ENCODE measurements around the gene SGMS2.

SGMS2 gene

GRCh38 chr4:107814758-107815157 lies 10.0 kb upstream of the SGMS2 start:
- no peak for DNase-seq
- TF ChIP-seq GATA1 (IDR thresholded peaks at IDR 0.05; ENCODE audit: low read depth, low read length), result no peak
- no peak for TF ChIP-seq POLR2A (IDR thresholded peaks at IDR 0.05; ENCODE audit: low read length)

- DNase-seq, result no peak
- no peak for TF ChIP-seq POLR2A (IDR thresholded peaks at IDR 0.05; ENCODE audit: low read length)
- no peak for TF ChIP-seq GATA1 (IDR thresholded peaks at IDR 0.05; ENCODE audit: low read depth, low read length)
These were observed 9.6 kb upstream of the SGMS2 start for GRCh38 chr4:107815158-107815557.

DNA sequence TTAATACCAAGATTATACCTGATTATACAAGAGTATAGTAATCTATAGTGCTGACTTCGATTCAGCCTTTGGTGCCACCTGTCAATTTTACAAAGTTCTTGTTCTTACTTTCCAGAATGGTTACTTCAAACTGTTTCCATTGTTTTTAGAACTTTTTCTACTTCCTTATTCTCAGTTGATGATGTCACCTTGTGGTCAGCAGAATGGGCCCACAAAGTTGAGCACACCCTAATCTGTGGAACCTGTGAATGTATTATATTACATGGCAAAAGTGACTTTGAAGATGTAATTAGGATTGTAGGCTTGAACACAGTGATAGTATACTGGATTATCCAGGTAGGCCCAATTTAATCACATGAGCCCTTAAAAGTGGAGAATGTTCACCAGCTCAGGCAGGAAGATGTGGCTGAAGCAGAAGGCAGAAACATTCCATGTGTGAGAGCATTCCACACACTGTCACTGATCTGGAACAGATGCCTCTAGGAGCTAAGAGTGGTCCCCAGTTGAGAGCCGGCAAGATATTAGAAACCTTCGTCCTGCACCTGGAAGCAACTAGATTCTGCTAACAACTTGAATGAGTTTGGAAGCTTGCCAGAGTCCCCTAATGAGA lies 6.3 kb upstream of the SGMS2 start:
- DNase-seq, result no peak
- TF ChIP-seq POLR2A (IDR thresholded peaks at IDR 0.05; ENCODE audit: low read length) (no peak), GATA1 (IDR thresholded peaks at IDR 0.05; ENCODE audit: low read depth, low read length) (no peak)

DNA sequence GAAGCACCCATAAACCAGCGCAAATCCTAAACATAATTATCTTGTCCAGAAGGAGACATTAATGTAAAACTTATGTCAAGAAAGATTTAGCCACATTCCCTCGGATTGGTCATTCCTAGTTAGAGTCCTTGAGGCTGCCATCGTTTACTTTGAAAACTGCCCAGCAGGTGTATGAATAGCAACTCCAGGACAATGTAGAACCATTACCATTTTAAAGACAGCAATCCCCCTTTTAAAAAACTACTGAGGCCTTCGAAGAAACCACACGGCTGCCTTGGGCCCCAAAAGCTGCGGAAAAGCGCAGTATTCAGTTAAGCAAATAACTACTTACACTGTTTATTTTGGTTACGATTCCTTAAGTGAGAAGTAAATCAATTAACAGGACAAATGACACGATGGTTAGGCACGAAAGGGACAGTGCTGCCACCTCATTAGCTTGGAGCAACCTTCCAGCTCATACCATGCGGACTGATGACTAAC lies 822 bp upstream of the SGMS2 start:
- no peak for DNase-seq
- TF ChIP-seq POLR2A (IDR thresholded peaks at IDR 0.05; ENCODE audit: low read length) (no peak), GATA1 (IDR thresholded peaks at IDR 0.05; ENCODE audit: low read depth, low read length) (no peak)

DNA sequence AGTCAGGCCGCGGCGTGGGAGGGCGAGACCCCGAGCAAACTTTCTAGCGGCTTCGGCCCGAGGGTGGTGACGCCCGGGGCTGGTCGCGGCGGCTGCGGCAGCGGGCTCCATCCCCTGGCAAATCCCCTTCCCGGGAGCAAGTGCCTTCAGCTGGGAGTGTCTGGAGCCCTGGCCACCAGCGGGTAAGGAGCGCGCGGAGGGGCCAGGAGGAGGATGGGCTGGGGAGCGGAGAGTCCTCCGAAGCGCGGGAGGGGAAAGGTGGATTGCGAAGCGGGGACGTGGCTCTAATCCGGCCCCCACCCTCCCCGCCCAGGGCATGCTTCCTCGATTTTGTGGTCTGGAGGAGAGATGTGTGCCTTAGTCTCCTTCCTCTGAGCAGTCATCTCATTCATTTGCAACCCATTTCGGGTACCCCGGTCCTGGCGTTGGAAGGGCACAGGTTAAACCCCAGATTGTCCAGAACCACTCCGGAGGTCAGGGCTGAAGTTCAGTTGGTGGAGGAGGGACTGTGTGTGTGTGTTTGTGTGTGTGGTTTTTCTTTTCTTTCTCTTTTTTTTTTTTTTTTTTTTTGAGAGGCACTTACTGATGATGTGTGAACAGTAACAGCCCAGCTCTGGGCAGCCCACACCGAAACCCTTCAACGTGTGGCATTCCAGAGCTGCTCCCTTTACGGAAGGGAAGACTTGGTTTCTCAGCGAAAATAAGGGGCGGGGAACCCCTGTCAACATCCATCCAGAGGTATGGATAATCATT lies 516 bp downstream of the SGMS2 start:
- DNase-seq, result no peak
- TF ChIP-seq GATA1 (IDR thresholded peaks at IDR 0.05; ENCODE audit: low read depth, low read length) (no peak), POLR2A (IDR thresholded peaks at IDR 0.05; ENCODE audit: low read length) (no peak)

- TF ChIP-seq POLR2A (IDR thresholded peaks at IDR 0.05; ENCODE audit: low read length), result no peak
- DNase-seq, result no peak
These were observed 1.8 kb downstream of the SGMS2 start for GRCh38 chr4:107826421-107826980.

GRCh38 chr4:107828315-107829090 lies 3.8 kb downstream of the SGMS2 start:
- DNase-seq, result no peak
- TF ChIP-seq GATA1 (IDR thresholded peaks at IDR 0.05; ENCODE audit: low read depth, low read length), result no peak
- TF ChIP-seq POLR2A (IDR thresholded peaks at IDR 0.05; ENCODE audit: low read length), result no peak

- TF ChIP-seq POLR2A (IDR thresholded peaks at IDR 0.05; ENCODE audit: low read length) (no peak), GATA1 (IDR thresholded peaks at IDR 0.05; ENCODE audit: low read depth, low read length) (no peak)
- no peak for DNase-seq
These were observed 6.4 kb downstream of the SGMS2 start for GRCh38 chr4:107831140-107831539.

DNA sequence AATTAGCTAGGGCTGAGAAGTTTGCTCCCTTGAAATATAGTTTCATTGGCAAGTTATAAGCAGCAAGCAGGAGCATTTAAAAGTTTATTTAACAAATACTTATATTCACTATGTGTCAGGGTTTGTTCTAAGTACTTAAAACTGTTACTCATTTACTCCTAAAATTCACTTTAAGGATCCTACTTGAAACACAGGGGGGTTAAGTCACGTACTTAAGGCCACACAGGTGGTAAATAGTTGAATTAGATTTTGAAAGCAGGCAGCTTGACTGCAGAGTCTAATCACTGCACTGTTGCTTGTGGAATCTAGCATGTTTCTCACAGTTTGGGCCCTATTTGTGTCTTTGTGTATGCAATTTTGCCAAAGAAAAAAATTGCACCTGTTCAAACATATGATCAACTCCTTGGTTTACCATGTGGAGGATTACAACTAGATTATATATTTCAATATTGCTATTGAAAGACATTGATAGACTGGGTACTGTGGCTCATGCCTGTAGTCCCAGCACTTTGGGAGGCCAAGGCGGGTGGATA lies 7.6 kb downstream of the SGMS2 start:
- TF ChIP-seq POLR2A (IDR thresholded peaks at IDR 0.05; ENCODE audit: low read length) (no peak), GATA1 (IDR thresholded peaks at IDR 0.05; ENCODE audit: low read depth, low read length) (no peak)
- no peak for DNase-seq

DNA sequence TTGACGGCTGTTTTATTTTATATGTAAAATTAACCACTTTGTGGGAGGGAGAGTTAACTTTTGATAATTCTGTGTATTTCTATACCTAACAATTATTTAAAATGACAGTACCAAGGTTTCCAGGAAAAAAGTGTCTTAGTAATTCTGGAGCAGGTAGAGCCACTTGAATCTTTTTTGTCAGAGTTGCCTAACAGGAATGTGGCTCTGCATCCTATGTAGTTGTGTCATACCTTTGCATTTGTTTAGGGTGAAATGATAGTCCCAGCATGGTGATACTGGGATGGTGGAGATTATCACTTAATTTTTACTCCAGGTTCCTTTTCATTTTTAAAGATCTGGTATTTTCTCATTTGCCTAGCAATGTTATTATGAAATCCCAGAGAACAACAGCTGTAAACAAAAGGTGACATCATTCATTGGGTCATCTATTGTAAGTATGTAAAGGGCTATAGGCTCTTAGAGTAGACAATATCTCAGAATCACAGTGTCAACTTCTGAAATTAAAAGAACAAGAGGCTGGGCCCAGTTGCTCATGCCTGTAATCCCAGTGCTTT lies 9.6 kb downstream of the SGMS2 start:
- TF ChIP-seq GATA1 (IDR thresholded peaks at IDR 0.05; ENCODE audit: low read depth, low read length) (no peak), POLR2A (IDR thresholded peaks at IDR 0.05; ENCODE audit: low read length) (no peak)
- no peak for DNase-seq

- TF ChIP-seq GATA1 (IDR thresholded peaks at IDR 0.05; ENCODE audit: low read depth, low read length), result no peak
- no peak for TF ChIP-seq POLR2A (IDR thresholded peaks at IDR 0.05; ENCODE audit: low read length)
- no peak for DNase-seq
These were observed 10.7 kb downstream of the SGMS2 start for GRCh38 chr4:107835406-107835805.

- no peak for DNase-seq
- no peak for TF ChIP-seq GATA1 (IDR thresholded peaks at IDR 0.05; ENCODE audit: low read depth, low read length)
- no peak for TF ChIP-seq POLR2A (IDR thresholded peaks at IDR 0.05; ENCODE audit: low read length)
These were observed 12.6 kb downstream of the SGMS2 start for GRCh38 chr4:107837317-107837716.

GRCh38 chr4:107837776-107838618 lies 13.3 kb downstream of the SGMS2 start:
- no peak for TF ChIP-seq POLR2A (IDR thresholded peaks at IDR 0.05; ENCODE audit: low read length)
- no peak for DNase-seq
